Measurements from ENCODE around the gene GBX2. TPM values are rescaled to one million over a fixed set of nuclear protein-coding genes. Genes with fewer than 3 reads are reported as not detected.

The GBX2 gene
- total RNA-seq, 2 experiments from 2014 or later = not detected

GRCh38 chr2:236124182-236124893 is 43.8 kb downstream of the GBX2 start:
- CTCF ChIA-PET = no interaction called here
- POLR2A ChIA-PET = no interaction called here

- CTCF ChIA-PET = no interaction called here
- POLR2A ChIA-PET = no interaction called here
These were observed 44.5 kb downstream of the GBX2 start for GRCh38 chr2:236123716-236124115.

GRCh38 chr2:236122236-236122635 is 46.0 kb downstream of the GBX2 start:
- ChIA-PET CTCF (no interaction called here), POLR2A (no interaction called here)

DNA sequence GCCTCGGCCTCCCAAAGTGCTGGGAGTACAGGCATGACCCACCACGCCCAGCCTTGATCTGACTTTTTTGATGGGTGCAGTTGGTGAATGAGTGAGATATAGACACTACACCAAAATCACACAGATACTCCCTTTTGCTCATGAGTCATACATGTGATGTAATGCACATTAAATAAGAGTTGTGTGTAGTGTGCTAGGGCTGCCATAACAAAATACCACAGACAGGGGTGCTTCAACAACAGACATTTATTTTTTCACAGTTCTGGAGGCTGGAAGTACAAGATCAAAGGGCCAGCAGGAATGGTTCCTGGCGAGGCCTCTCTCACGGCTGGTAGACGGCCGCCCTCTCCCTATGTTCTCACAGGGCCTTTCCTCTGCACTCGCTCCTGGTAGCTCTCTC is 46.6 kb downstream of the GBX2 start:
- ChIA-PET CTCF (no interaction called here), POLR2A (no interaction called here)

- ChIA-PET POLR2A (no interaction called here), CTCF (no interaction called here)
These were observed 47.4 kb downstream of the GBX2 start for GRCh38 chr2:236120829-236121228.

DNA sequence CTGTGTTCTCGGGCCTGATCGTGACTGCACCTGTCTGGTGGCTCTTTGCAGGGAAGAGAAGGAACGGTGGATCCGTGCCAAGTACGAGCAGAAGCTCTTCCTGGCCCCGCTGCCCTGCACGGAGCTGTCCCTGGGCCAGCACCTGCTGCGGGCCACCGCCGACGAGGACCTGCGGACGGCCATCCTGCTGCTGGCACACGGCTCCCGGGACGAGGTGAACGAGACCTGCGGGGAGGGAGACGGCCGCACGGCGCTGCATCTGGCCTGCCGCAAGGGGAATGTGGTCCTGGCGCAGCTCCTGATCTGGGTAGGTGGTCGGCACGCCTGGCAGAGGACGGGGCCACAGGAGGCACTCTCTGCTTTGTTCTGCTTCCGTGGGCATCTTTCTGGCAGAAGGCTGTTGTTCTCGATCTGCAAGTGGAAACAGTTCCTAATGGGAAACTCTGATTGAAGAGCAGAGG is 48.0 kb downstream of the GBX2 start:
- POLR2A ChIA-PET = no interaction called here
- CTCF ChIA-PET = no interaction called here

DNA sequence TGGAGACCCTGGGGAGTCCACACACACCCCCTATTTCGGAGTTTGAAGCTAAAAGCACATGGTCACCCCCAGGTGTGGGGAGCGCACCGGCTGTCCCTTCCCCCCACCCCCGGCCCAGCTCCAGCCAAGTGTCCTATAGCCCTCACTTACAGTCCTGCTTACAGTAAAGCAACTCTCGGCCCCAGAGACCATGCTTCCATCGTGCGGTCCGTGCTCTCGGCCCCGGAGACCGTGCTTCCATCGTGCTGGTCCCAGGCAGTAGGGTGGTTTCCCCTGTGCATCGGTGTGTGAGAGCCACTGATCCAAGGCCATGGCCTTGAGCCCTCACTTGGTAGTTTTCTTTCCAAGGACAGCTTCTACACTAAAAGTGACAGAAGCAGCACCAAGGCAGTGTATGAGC is 48.7 kb downstream of the GBX2 start:
- ChIA-PET CTCF (no interaction called here), POLR2A (no interaction called here)

- ChIA-PET CTCF (no interaction called here), POLR2A (no interaction called here)
These were observed 49.2 kb downstream of the GBX2 start for GRCh38 chr2:236119003-236119402.

GRCh38 chr2:236117861-236118269 is 50.3 kb downstream of the GBX2 start:
- ChIA-PET POLR2A (no interaction called here), CTCF (interaction anchor here (0.6 kb wide), 1 partner anchor 299 kb away, joined by 3 read pairs; no protein-coding TSS in a partner anchor)

GRCh38 chr2:236117401-236117800 is 50.8 kb downstream of the GBX2 start:
- POLR2A ChIA-PET = no interaction called here
- CTCF ChIA-PET = interaction anchor here (0.6 kb wide), 1 partner anchor 299 kb away, joined by 3 read pairs; no protein-coding TSS in a partner anchor

Other genes starting within 250 kb of the GBX2 start
- gene ASB18, start 96.0 kb upstream of the GBX2 start, total RNA-seq = not detected

All from activated CD8-positive, alpha-beta memory T cell treated with anti-CD3 and anti-CD28 coated beads for 36 hours (primary cell).